Measurements from ENCODE around the gene SMARCA2. TPM values are rescaled to one million over a fixed set of nuclear protein-coding genes. Genes with fewer than 3 reads are reported as not detected.
A peak's percentile ranks its signal among the peaks of the same experiment; 100 is the strongest.

Gene SMARCA2
- polyA plus RNA-seq, 2 of the 4 experiments (the other 2 are of a cell fraction), result 28.7 to 33.0 TPM

DNA sequence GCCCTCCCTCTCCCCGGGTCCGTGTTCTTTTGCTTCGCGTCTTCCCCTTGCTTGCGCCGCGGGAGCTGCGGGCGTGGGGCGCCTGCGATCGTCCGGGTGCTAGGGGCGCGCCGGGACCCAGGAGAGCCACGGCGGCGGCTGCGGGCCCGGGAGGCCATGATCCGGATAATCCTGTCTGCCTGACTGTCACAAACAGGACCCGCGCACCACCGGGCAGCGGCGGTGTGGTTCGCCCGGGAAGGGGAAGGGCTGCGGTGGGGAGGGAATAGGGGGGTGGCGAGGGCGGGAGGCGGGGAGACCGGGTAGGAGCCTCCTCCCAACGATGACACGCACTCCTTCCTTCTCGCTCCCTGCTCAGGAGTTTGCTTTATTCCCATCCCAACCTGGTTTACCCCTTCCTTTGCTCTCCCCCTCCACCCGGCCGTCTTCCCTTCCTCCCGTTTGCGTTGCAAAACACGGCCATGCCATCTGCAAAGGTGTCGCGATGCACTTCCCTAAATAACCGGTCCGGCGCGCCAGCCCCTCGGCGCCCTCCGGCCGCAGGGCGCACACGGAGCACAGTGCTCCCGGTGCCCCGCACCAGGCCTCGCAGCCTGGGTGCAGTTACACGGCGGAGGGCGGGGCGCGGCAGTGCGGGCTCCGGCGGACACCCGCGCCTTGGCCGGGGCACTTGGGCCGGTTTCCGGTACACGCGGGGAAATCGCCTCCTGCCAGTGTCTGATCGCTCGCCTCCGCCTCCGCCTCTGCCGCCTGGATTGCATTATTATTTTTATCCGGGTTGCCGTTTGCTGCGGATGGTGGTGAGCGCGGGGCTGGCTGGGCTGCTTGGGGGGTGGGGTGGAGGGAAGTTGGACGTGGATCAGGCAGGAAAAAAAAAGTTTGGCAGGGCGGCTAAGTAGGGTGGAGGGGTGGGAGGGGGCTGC, 1.5 kb downstream of the SMARCA2 start:
- Histone ChIP-seq H3K9me3 (no peaks in the 10 kb centered on the region), H3K27ac (peak overlapping the region; percentile 84 to 89), H3K4me2 (peak overlapping the region; percentile 94), H3K4me1 (peaks cover 11% of the 10 kb centered on the region; the same call in 2 of the 3 replicates), H3K4me3 (peak overlapping the region; percentile 92)
- under 1% methylated on average over 36 of the region's 85 CpGs for WGBS (ENCODE audit: missing lambda C conversion rate)
- ATAC-seq (peak; percentile 55 to 62), DNase-seq (ENCODE audit: low read depth in 1 of 2, low spot score in 1 of 2) (peak; percentile 82), FAIRE-seq (no peak)
- peak in 1 of 2 experiments; percentile 22; a peak in 1 of 5 replicates for TF ChIP-seq JUN (IDR thresholded peaks at IDR 0.05)
- no peak for TF ChIP-seq BHLHE40 (IDR thresholded peaks at IDR 0.05; ENCODE audit: low read depth, low read length)
- no peak for TF ChIP-seq RNF2 (IDR thresholded peaks at IDR 0.05; ENCODE audit: borderline replicate concordance, low read depth)
- TF ChIP-seq, protein P1, sequence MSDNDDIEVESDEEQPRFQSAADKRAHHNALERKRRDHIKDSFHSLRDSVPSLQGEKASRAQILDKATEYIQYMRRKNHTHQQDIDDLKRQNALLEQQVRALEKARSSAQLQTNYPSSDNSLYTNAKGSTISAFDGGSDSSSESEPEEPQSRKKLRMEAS (IDR thresholded peaks at IDR 0.05), result peak; percentile 5
- no peak for TF ChIP-seq CHD2 (IDR thresholded peaks at IDR 0.05; ENCODE audit: low read length, partially characterized antibody)
- TF ChIP-seq TP53 (CRISPR knock-in tag; IDR thresholded peaks at IDR 0.05), result no peak
- no peak for TF ChIP-seq MAFK (IDR thresholded peaks at IDR 0.05; ENCODE audit: partially characterized antibody)
- no peak for TF ChIP-seq SMC3 (IDR thresholded peaks at IDR 0.05)
- TF ChIP-seq POLR2A (IDR thresholded peaks at IDR 0.05; ENCODE audit: low read length), result no peak; the same call in 1 of the 2 replicates
- no peak for TF ChIP-seq TFCP2L1 (CRISPR knock-in tag; IDR thresholded peaks at IDR 0.05)
- TF ChIP-seq HOXA7 (CRISPR knock-in tag; IDR thresholded peaks at IDR 0.05), result no peak
- no peak for TF ChIP-seq RARB (CRISPR knock-in tag; IDR thresholded peaks at IDR 0.05)
- TF ChIP-seq CBX2 (IDR thresholded peaks at IDR 0.05; ENCODE audit: borderline replicate concordance, low read depth), result no peak
- no peak for TF ChIP-seq ZNF302 (CRISPR knock-in tag; IDR thresholded peaks at IDR 0.05)
- no peak for TF ChIP-seq HEYL (CRISPR knock-in tag; IDR thresholded peaks at IDR 0.05)
- no peak for TF ChIP-seq GATA3 (IDR thresholded peaks at IDR 0.05; ENCODE audit: borderline replicate concordance)
- TF ChIP-seq CEBPB (IDR thresholded peaks at IDR 0.05), result peak; percentile 17 to 23; a peak in 1 of 4 replicates
- ChIA-PET POLR2A (no interaction called here), CTCF (no interaction called here)

DNA sequence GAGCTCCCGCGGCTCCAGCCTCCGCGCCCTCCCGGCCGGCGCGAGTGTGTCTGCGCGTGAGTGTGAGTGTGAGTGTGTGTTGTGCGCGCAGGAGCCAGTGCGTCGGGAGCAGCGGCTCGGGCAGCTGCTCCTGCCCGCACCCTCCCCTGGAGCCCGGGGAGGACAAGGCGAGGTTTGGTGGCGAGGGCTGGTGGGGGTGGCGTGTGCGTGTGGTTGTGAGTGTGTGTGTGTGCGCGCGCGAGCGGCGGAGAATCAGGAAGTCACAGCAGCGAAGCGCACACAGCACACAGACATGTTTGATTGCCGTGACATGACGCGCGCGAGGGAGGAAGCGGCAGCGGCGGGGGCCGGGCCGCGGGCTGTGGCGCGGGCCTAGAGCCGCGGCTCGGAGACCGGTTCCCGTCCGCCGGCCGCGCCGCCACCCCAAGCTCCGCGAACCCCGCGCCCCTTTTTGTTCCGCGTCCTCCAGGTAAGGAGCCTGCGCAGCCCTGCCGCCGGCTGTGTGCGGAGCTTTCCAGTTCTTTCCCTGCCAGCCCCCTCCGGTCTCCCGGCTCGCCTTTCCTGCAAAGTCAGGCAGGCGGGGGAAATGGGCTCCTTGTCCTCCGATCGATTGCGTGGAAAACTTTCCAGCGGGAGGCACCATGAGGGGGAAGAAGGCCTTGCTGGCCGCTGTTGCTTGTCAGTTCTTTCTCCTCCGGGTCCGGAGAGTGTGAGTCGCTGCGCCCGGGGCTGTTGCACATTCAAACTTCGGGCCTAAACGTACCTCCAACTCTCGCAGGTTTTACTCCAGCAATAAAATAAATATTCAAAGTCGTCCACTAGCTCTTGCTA, 2.4 kb downstream of the SMARCA2 start:
- H3K27ac ChIP-seq, result peak overlapping the region; percentile 84 to 89
- POLR2A ChIA-PET, result no interaction called here
- DNase-seq (ENCODE audit: low read depth in 1 of 2, low spot score in 1 of 2) (peak; percentile 72 to 76), ATAC-seq (peak; percentile 17 to 40), FAIRE-seq (no peak)
- WGBS (ENCODE audit: missing lambda C conversion rate), result 1% methylated on average over 58 of the region's 81 CpGs
- no peaks in the 10 kb centered on the region for H3K9me3 ChIP-seq
- H3K4me3 ChIP-seq, result peak overlapping the region; percentile 92
- H3K4me2 ChIP-seq, result peak overlapping the region; percentile 94
- CTCF ChIA-PET, result interaction anchor here (1.6 kb wide), 1 partner anchor 14 kb away, joined by 5 read pairs; no protein-coding TSS in a partner anchor
- H3K4me1 ChIP-seq, result peaks cover 11% of the 10 kb centered on the region; the same call in 2 of the 3 replicates
- TF ChIP-seq POLR2A (IDR thresholded peaks at IDR 0.05; ENCODE audit: low read length), result peak; percentile 48
- no peak for TF ChIP-seq TFCP2L1 (CRISPR knock-in tag; IDR thresholded peaks at IDR 0.05)
- TF ChIP-seq MAFK (IDR thresholded peaks at IDR 0.05; ENCODE audit: partially characterized antibody), result no peak
- no peak for TF ChIP-seq RARB (CRISPR knock-in tag; IDR thresholded peaks at IDR 0.05)
- TF ChIP-seq CBX8 (IDR thresholded peaks at IDR 0.05), result no peak
- TF ChIP-seq, protein P2, sequence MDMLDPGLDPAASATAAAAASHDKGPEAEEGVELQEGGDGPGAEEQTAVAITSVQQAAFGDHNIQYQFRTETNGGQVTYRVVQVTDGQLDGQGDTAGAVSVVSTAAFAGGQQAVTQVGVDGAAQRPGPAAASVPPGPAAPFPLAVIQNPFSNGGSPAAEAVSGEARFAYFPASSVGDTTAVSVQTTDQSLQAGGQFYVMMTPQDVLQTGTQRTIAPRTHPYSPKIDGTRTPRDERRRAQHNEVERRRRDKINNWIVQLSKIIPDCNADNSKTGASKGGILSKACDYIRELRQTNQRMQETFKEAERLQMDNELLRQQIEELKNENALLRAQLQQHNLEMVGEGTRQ (IDR thresholded peaks at IDR 0.05), result no peak
- TF ChIP-seq, protein P1 (IDR thresholded peaks at IDR 0.05), result peak; percentile 46; the same call in 1 of the 2 replicates
- no peak for TF ChIP-seq FOXS1 (CRISPR knock-in tag; IDR thresholded peaks at IDR 0.05)
- TF ChIP-seq, protein P3, sequence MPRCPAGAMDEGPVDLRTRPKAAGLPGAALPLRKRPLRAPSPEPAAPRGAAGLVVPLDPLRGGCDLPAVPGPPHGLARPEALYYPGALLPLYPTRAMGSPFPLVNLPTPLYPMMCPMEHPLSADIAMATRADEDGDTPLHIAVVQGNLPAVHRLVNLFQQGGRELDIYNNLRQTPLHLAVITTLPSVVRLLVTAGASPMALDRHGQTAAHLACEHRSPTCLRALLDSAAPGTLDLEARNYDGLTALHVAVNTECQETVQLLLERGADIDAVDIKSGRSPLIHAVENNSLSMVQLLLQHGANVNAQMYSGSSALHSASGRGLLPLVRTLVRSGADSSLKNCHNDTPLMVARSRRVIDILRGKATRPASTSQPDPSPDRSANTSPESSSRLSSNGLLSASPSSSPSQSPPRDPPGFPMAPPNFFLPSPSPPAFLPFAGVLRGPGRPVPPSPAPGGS (IDR thresholded peaks at IDR 0.05), result peak; percentile 52; the same call in 1 of the 3 replicates
- TF ChIP-seq NPAS2 (CRISPR knock-in tag; IDR thresholded peaks at IDR 0.05; ENCODE audit: borderline replicate concordance), result no peak

Data from A549 (cell line).